ENCODE measurements around the gene OR9Q1.

OR9Q1 gene

DNA sequence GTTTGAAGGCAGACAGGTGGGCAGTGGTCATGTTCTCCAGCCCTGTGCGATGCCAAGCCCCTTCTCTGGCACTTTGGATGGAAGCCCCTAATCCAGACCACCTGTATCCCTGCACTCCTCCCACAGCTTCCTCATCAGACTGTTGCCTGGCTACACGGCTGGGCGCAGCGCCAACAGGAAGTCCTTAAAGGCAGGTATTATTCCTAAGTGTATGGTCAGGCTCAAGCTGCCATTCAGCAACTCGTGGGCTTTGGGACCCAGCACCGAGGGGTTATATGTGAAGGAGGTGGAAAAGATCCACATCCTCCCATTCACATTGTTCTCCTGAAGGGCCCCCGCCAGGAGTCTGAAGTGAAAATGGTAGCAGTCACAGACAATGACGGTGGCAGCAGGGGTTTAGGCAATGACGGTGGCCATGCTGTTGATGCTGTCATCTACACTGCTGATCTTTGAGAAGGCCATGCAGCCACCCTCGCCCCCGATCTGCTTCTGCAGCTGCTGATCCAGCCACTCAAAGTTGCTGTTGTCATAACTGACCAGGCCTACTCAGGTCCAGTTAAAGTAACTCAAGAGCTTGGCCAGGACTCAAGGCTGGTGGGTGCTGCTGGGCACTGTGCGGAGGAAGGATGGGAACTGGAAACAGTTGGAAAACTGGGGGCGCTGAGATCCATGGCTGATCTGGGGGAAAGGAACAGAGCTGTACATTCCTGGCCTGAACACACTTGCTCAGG, 34.8 kb downstream of the OR9Q1 start:
- Histone ChIP-seq H3K4me1 (ENCODE audit: insufficient read depth, low read length) (peaks cover 36% of the 10 kb centered on the region), H3K9ac (ENCODE audit: low read depth, low read length) (no peak overlapping the region), H3K36me3 (ENCODE audit: insufficient read depth, low read length) (no peaks in the 10 kb centered on the region), H3K9me3 (ENCODE audit: control insufficient read depth, insufficient read depth, low read length) (no peaks in the 10 kb centered on the region)

DNA sequence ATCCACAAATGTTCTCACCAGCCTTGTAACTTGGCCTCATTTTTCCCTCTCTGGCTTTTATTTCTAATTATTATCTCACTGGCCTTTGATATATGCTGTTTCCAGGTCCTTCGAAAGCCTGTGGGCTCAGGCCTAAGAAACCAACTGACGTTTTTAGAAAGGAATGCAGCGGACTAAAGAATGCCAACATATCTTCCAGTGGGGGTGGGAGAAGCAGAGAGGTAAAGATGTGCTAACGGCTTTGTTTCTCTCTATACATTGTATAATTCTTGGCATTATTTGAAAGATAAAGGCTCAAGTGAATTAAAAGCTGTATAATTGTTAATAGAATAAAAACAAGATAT, 35.3 kb downstream of the OR9Q1 start:
- peaks cover 37% of the 10 kb centered on the region for H3K4me1 ChIP-seq (ENCODE audit: insufficient read depth, low read length)
- no peak overlapping the region for H3K9ac ChIP-seq (ENCODE audit: low read depth, low read length)
- H3K9me3 ChIP-seq (ENCODE audit: control insufficient read depth, insufficient read depth, low read length), result no peaks in the 10 kb centered on the region
- H3K36me3 ChIP-seq (ENCODE audit: insufficient read depth, low read length), result no peaks in the 10 kb centered on the region

DNA sequence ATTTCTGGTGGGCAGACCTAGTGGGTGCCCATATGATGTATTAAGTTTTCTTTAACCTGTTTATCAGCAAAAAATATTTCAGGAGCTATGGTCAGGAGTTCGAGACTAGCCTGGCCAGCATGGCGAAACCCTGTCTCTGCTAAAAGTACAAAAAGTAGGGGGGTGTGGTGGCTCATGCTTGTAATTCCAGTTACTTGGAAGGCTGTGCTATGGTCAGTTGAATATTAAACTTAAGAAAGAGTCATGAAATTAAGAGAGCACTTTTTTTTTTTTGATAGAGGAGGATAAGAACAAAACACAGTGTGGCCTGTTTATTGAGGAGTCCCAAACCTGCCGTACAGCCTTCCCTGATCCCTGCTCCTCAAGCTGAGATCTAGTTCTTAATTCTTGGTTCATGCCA, 36.9 kb downstream of the OR9Q1 start:
- no peak overlapping the region for H3K9ac ChIP-seq (ENCODE audit: low read depth, low read length)
- H3K9me3 ChIP-seq (ENCODE audit: control insufficient read depth, insufficient read depth, low read length), result no peaks in the 10 kb centered on the region
- H3K36me3 ChIP-seq (ENCODE audit: insufficient read depth, low read length), result no peaks in the 10 kb centered on the region
- peaks cover 44% of the 10 kb centered on the region for H3K4me1 ChIP-seq (ENCODE audit: insufficient read depth, low read length)

DNA sequence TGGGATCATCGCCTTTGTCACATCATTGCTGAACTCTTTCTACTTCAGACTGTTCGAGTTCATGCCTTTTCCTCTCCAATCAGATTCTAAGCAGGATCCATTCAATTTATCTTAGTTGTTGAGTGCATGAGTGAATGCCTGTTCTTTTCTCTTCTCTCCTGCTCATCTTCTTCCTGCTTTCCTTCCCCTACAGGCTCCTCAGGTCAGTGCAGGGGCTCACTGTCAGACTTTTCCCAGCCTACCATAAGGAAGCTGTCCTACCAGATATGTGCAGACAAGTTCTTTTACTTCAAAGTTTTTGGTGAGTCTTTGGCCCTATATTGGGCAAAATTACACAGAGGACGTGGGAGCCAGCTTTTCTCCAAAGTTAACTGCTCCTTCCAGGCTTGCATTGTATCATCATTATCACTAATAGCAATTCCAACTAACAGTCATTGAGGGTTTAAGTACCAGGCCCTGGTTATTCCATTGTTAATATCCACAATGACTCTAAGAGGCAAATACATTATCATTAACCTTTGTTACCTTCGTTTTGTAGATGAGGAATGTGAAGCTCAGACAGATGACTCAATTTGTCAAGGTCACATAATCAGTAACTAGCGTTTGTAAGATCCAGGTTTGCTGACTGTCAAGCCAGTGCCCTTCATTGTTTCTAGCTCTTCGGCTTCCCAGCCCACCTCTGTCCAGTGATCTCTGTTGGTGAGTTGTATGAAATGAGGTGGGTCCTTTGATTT, 37.4 kb downstream of the OR9Q1 start:
- no peaks in the 10 kb centered on the region for H3K36me3 ChIP-seq (ENCODE audit: insufficient read depth, low read length)

DNA sequence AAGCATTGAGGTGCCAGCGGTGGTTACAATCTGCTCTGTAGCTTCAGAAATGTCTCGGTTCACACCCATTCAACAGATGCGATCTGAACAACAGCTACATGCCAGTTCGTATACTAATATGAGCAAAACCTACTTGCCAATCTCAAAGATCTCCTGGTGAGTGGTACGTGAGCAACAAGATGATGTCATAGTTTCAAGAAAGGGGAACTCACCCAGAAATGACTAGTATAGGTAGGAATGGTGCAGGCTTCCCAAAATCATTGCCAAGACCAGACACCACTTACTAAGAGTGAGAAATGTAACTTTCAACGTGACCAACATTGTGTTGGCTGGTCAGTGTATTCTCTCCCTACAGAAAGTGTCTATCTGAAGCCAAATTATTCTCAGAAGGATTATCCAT, 38.1 kb downstream of the OR9Q1 start:
- no peaks in the 10 kb centered on the region for H3K36me3 ChIP-seq (ENCODE audit: insufficient read depth, low read length)
- H3K9me3 ChIP-seq (ENCODE audit: control insufficient read depth, insufficient read depth, low read length), result no peaks in the 10 kb centered on the region
- H3K4me1 ChIP-seq (ENCODE audit: insufficient read depth, low read length), result peaks cover 44% of the 10 kb centered on the region
- no peak overlapping the region for H3K9ac ChIP-seq (ENCODE audit: low read depth, low read length)

More for the DNA sequence above, 37.4 kb downstream of the OR9Q1 start:
- Histone ChIP-seq H3K9me3 (ENCODE audit: control insufficient read depth, insufficient read depth, low read length) (no peaks in the 10 kb centered on the region), H3K4me1 (ENCODE audit: insufficient read depth, low read length) (peaks cover 44% of the 10 kb centered on the region), H3K9ac (ENCODE audit: low read depth, low read length) (no peak overlapping the region)

DNA sequence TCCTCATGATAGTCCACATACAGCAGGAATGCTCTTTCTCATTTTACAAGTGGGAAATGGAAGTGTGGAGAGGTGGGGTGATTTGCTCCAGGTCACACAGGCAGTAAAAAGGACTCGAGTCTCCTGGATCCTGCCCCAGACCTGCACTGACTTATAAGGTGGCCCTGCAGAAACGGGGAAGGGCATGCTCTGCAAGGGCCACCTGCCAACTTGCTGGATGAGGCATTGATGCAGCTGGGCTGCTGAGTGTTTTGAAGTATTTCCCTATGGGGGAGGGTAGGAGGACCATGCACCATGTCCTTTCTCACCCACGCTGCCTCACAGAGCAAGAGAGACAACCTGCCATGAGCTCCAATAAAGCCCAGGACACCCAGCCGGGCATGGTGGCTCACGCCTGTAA, 44.0 kb downstream of the OR9Q1 start:
- Histone ChIP-seq H3K4me1 (ENCODE audit: insufficient read depth, low read length) (peaks cover 8% of the 10 kb centered on the region; the same call in 1 of the 2 replicates), H3K9ac (ENCODE audit: low read depth, low read length) (no peak overlapping the region), H3K9me3 (ENCODE audit: control insufficient read depth, insufficient read depth, low read length) (no peaks in the 10 kb centered on the region), H3K36me3 (ENCODE audit: insufficient read depth, low read length) (no peaks in the 10 kb centered on the region)

DNA sequence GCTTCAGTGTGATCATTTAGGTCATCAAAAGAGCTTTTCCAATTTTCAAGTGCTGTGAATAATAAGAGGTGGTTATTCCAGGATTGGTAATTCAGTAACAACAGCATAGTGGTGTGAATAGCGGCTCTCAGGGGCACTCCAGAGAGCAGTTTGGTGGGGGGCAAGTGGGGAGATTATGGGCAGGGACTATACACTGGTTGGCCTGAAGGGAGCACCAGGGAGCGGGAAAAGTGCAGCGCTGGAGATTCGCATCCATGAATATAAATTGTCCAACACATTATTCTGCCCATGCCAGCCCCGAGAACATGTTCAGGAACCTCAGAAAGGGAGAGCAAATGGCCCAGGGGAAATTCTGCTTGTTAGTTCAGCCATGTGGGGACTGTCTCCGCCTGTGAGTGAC, 45.0 kb downstream of the OR9Q1 start:
- Histone ChIP-seq H3K4me1 (ENCODE audit: insufficient read depth, low read length) (peaks cover 8% of the 10 kb centered on the region; the same call in 1 of the 2 replicates), H3K36me3 (ENCODE audit: insufficient read depth, low read length) (no peaks in the 10 kb centered on the region), H3K9me3 (ENCODE audit: control insufficient read depth, insufficient read depth, low read length) (no peaks in the 10 kb centered on the region), H3K9ac (ENCODE audit: low read depth, low read length) (no peak overlapping the region)

DNA sequence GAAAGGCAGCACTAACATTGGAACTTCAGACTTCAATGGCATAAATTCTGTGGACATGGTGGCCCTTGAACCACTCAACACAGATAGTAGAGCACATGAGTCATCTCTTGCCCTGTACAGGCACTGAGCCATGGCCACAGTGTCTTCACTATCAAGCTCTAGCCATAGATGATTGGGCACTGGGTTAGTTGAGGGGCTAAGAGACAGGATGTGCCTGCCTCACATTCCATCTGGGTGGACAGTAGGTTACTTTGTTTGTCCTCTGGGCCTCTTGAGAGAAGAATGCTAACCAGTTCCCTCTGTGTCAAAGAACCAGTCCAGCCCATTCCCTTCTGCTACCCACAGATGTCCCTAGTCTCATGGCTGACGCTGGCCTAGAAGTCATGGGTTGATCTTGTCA, 46.9 kb downstream of the OR9Q1 start:
- no peak overlapping the region for H3K9ac ChIP-seq (ENCODE audit: low read depth, low read length)
- no peaks in the 10 kb centered on the region for H3K36me3 ChIP-seq (ENCODE audit: insufficient read depth, low read length)
- H3K4me1 ChIP-seq (ENCODE audit: insufficient read depth, low read length), result no peaks in the 10 kb centered on the region
- H3K9me3 ChIP-seq (ENCODE audit: control insufficient read depth, insufficient read depth, low read length), result no peaks in the 10 kb centered on the region

DNA sequence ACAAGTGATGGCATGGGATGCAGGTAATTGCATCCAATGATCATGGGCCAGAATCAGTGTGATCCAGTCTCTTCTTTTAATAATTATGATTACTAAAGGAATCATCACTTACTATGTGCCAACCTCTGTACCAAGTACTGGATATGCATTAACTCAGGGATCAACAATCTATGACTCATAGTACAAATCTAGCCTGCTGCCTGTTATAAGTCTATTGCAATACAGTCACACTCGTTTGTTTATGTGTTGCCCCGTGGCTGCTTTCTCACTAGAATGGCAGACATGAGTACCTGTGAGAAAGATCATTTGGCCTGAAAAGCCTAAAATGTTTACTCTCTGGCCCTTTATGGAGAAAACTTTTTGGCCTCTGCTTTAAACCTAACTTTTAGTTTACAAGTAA, 52.1 kb downstream of the OR9Q1 start:
- no peaks in the 10 kb centered on the region for H3K9me3 ChIP-seq (ENCODE audit: control insufficient read depth, insufficient read depth, low read length)
- H3K4me1 ChIP-seq (ENCODE audit: insufficient read depth, low read length), result no peaks in the 10 kb centered on the region
- no peaks in the 10 kb centered on the region for H3K36me3 ChIP-seq (ENCODE audit: insufficient read depth, low read length)
- no peak overlapping the region for H3K9ac ChIP-seq (ENCODE audit: low read depth, low read length)

DNA sequence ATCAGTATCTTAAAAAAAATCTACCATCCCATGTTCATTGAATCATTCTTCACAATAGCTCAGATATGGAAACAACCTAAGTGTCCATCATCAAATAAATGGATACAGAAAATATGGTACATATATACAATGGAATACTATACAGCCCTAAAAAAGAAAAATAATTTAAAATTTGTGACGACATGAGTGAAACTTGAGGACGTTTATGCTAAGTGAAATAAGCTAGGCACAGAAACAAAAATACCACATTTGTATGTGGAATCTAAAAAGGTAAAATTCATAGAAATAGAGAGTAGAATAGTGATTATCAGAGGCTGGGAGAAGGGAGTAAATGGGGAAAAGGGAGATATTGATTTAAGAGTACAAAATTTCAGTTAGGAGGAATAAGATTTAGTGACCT, 62.8 kb downstream of the OR9Q1 start:
- H3K4me1 ChIP-seq (ENCODE audit: insufficient read depth, low read length), result no peaks in the 10 kb centered on the region
- no peaks in the 10 kb centered on the region for H3K36me3 ChIP-seq (ENCODE audit: insufficient read depth, low read length)
- H3K9me3 ChIP-seq (ENCODE audit: control insufficient read depth, insufficient read depth, low read length), result no peaks in the 10 kb centered on the region
- no peak overlapping the region for H3K9ac ChIP-seq (ENCODE audit: low read depth, low read length)

DNA sequence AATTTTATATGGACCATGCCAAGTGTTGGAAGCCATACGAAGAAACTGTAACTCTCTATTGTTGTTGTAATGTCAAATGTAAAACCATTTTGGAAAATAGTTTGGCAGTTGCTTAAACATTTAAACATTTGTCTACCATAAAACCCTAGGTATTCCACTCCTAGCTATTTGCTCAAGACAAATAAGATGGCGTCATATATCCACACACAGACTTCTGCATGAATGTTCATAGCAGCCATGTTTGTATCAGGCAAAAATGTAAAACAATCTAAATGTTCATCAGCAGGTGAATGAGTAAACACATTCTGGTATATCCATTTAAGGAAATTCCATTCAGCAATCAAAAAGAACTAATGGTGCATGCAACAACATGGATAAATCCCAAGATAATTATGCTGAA, 73.8 kb downstream of the OR9Q1 start:
- Histone ChIP-seq H3K9me3 (ENCODE audit: control insufficient read depth, insufficient read depth, low read length) (no peaks in the 10 kb centered on the region), H3K9ac (ENCODE audit: low read depth, low read length) (no peak overlapping the region), H3K4me1 (ENCODE audit: insufficient read depth, low read length) (no peaks in the 10 kb centered on the region), H3K36me3 (ENCODE audit: insufficient read depth, low read length) (no peaks in the 10 kb centered on the region)

DNA sequence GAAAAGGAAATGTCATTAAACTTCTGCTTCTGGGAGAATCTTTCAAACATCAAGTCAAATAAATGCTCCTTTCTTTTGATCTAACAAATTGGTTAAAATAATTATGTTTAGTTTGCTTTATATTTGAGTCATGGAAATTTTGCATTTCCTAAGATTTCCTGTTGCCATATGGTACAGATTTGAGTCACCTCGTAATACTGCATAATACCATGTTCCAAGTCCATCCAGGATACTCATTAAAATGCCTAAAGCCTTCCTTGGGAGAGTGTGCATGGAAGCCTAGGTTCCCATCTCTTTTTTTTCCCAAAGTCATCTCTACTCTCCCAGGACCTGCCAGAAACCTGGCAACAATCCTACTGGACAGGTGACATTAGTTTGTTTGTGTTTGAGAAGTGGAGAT, 97.4 kb downstream of the OR9Q1 start:
- no peaks in the 10 kb centered on the region for H3K9me3 ChIP-seq (ENCODE audit: control insufficient read depth, insufficient read depth, low read length)
- H3K4me1 ChIP-seq (ENCODE audit: insufficient read depth, low read length), result no peaks in the 10 kb centered on the region
- no peaks in the 10 kb centered on the region for H3K36me3 ChIP-seq (ENCODE audit: insufficient read depth, low read length)
- no peak overlapping the region for H3K9ac ChIP-seq (ENCODE audit: low read depth, low read length)

DNA sequence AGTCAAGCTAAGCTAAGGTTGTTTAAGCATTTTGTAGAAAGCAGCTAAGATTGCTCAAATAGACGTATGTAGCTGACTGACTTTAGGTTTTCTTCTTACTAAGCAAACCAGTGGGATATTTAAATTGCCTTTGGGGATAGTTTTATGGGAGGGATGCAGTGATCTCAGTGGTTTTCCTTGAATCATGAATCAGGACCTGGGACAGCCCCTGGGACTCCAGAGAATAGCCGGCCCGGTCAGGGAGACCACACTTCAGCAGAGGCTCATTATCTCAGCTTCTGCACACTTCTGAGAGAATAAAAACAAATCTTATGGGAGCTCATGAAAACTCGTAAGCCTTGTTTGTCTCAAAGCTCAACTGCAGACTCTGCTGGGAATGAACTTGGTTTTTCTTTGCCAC, 101.8 kb downstream of the OR9Q1 start, which contains the start of gene OR9I1:
Gene OR9I1 (minus strand): TSS at position 62 of the 400 bp plus-strand sequence. CDS start 6,086 bp downstream, outside the sequence.
- H3K9ac ChIP-seq (ENCODE audit: low read depth, low read length), result no peak within 1 kb of the TSS
- no peaks in the 10 kb centered on the region for H3K9me3 ChIP-seq (ENCODE audit: control insufficient read depth, insufficient read depth, low read length)
- no peaks in the 10 kb centered on the region for H3K4me1 ChIP-seq (ENCODE audit: insufficient read depth, low read length)
- no peaks in the 10 kb centered on the region for H3K36me3 ChIP-seq (ENCODE audit: insufficient read depth, low read length)

DNA sequence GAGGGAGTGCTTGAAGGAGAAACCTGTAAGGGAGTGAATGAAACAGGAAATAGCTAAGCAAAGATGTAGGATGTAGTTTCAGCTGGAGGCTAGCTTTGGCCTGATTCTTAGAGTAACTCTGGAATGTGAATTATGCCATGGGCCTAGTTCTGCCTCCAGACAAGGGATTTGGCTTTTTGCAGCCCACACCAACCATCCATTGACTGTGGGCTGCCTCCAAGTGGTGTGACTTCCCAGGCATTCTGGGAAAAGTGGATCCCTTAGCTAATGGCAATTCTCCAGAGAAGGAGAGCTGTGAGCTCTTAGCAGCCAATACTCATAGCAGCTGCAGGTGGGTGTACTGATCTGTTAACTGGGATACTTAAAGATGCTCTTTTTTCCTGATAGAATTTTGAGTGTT, 103.7 kb downstream of the OR9Q1 start:
- no peaks in the 10 kb centered on the region for H3K9me3 ChIP-seq (ENCODE audit: control insufficient read depth, insufficient read depth, low read length)
- H3K4me1 ChIP-seq (ENCODE audit: insufficient read depth, low read length), result no peaks in the 10 kb centered on the region
- H3K36me3 ChIP-seq (ENCODE audit: insufficient read depth, low read length), result no peaks in the 10 kb centered on the region
- H3K9ac ChIP-seq (ENCODE audit: low read depth, low read length), result no peak overlapping the region

Data from ES-I3 (cell line).